GM12891 (cell line): Measurements from ENCODE around the gene EPHA1. TPM values are rescaled to one million over a fixed set of nuclear protein-coding genes. Genes with fewer than 3 reads are reported as not detected.

ENCODE experiments used
- DNase-seq: peaks from one replicate; pipeline ENCODE4 v3.0.0; 2011; ENCODE audit warnings: low spot score; ENCODE audit not compliant: insufficient read length
- FAIRE-seq: peaks from 2 replicates; lab custom pipeline; 2011; peaks lifted over from hg19 to GRCh38; lab: Jason Lieb, UNC
- PAX5 ChIP-seq: IDR thresholded peaks from 2 replicates; pipeline ENCODE4 v1.6.1; 2011; ENCODE audit warnings: low read length, moderate library complexity, mild to moderate bottlenecking; ENCODE audit not compliant: insufficient read depth, severe bottlenecking
- POLR2A ChIP-seq: IDR thresholded peaks from 2 replicates; pipeline ENCODE4 v1.6.1; 2011; ENCODE audit warnings: low read depth, low read length, control low read depth
- POLR2AphosphoS5 ChIP-seq: IDR thresholded peaks from 2 replicates; pipeline ENCODE4 v1.6.1; 2011; ENCODE audit warnings: low read depth, low read length, control low read depth
- POU2F2 ChIP-seq: IDR thresholded peaks from 2 replicates; pipeline ENCODE4 v1.6.1; 2011; ENCODE audit warnings: low read depth, mild to moderate bottlenecking, control low read depth, low read length, moderate library complexity
- SPI1 ChIP-seq: IDR thresholded peaks from 2 replicates; pipeline ENCODE4 v1.6.1; 2011; ENCODE audit warnings: low read depth, low read length, control low read depth
- TAF1 ChIP-seq: IDR thresholded peaks from 2 replicates; pipeline ENCODE4 v1.6.1; 2011; ENCODE audit warnings: low read depth, low read length, control low read depth
- polyA plus RNA-seq: library from polyadenylated mRNA; unstranded; fragments of >200 nt; gene quantifications from one replicate; pipeline ENCODE4 v1.2.1, GENCODE V29; 2012; ENCODE audit warnings: low read depth, missing spikeins, inconsistent platforms; ENCODE audit not compliant: missing spikeins

EPHA1 gene
- polyA plus RNA-seq, result 0.72 TPM

GRCh38 chr7:143408686-143409561, at the start of gene EPHA1:
Gene EPHA1, minus strand, starts transcription at chr7:143408856. Its CDS starts 51 bp downstream, at chr7:143408805.
- TF ChIP-seq POLR2A (no peak), SPI1 (no peak), POU2F2 (no peak), POLR2AphosphoS5 (no peak), PAX5 (no peak), TAF1 (no peak)
- FAIRE-seq (no peak), DNase-seq (no peak)

GRCh38 chr7:143458263-143458662, 49.6 kb upstream of the EPHA1 start:
- no peak for DNase-seq
- TF ChIP-seq TAF1 (no peak), POLR2A (no peak), POU2F2 (no peak), POLR2AphosphoS5 (no peak), PAX5 (no peak), SPI1 (no peak)
- no peak for FAIRE-seq

DNA sequence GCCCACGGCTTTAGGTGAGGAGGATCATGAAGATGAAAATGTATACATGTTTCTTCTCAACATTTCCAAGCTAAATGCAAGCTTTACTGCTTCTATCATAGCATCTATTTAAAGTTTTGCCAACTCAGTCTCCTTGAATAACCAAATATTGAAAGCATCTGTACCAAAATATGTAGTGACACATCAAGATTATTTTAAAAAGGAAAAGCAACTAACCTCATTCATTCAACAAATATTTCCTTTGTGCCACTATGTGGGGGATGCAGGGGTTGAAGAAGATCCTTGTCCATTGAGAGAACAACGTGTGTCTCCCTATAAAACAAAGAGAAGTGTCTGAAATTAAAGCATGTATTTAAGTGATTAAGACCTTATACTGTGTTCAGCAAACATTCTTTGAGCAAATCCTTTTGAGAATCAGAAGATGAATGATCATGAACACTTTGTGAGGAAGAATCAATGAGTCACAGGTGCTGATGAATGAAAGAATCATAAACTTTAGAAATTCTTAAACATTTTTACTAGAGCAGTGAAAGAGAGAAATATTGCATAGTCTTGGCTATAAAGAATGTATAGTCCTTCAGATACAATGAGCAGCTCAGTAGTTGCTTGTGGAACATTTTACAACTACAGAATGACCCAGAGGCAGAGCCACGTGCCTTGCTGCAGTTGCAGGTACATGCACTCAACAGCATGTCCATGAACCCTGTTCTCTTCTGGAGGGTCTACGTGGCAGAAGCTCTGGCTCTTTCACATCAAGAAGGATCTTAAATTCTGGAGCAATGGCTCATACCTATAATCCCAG, 48.5 kb upstream of the EPHA1 start:
- no peak for TF ChIP-seq POLR2A
- FAIRE-seq (no peak), DNase-seq (no peak)

GRCh38 chr7:143455942-143456341, 47.3 kb upstream of the EPHA1 start:
- DNase-seq (no peak), FAIRE-seq (no peak)
- TF ChIP-seq TAF1 (no peak), POU2F2 (no peak), PAX5 (no peak), POLR2A (no peak)

- DNase-seq, result no peak
- FAIRE-seq, result no peak
- no peak for TF ChIP-seq POLR2A
- no peak for TF ChIP-seq TAF1
- no peak for TF ChIP-seq POU2F2
- no peak for TF ChIP-seq PAX5
- no peak for TF ChIP-seq SPI1
- TF ChIP-seq POLR2AphosphoS5, result no peak
Measured at GRCh38 chr7:143455491-143455890, 46.8 kb upstream of the EPHA1 start.

- FAIRE-seq (no peak), DNase-seq (no peak)
- no peak for TF ChIP-seq PAX5
- no peak for TF ChIP-seq POLR2AphosphoS5
- TF ChIP-seq TAF1, result no peak
- no peak for TF ChIP-seq POU2F2
- no peak for TF ChIP-seq POLR2A
- TF ChIP-seq SPI1, result no peak
Measured at GRCh38 chr7:143454091-143454680, 45.5 kb upstream of the EPHA1 start.

- DNase-seq (no peak), FAIRE-seq (no peak)
- TF ChIP-seq TAF1 (no peak), POLR2AphosphoS5 (no peak), SPI1 (no peak), POU2F2 (no peak), POLR2A (no peak)
Measured at GRCh38 chr7:143452495-143452894, 43.8 kb upstream of the EPHA1 start.

GRCh38 chr7:143451746-143452145, 43.1 kb upstream of the EPHA1 start:
- DNase-seq (no peak), FAIRE-seq (no peak)
- TF ChIP-seq PAX5 (no peak), POU2F2 (no peak), SPI1 (no peak)

DNA sequence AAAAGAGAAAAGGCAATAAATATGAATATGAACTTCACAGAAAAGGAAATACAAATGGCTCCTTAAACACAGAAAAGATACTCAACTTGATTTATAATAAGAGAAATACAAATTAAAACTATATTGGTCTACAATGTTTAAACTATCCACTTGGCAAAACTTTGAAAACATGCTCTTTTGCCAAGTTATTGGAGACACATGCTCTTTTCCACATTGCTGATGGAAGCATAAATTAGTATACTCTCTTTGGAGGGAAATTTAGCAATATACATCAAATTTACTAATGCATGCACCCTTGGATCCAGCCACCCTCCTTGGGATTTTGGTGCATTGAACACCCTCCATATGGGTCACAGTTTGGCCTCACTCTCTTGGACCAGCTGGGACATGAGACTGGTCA, 42.5 kb upstream of the EPHA1 start:
- DNase-seq (no peak), FAIRE-seq (no peak)
- TF ChIP-seq POLR2AphosphoS5 (no peak), PAX5 (no peak), TAF1 (no peak), POU2F2 (no peak), SPI1 (no peak), POLR2A (no peak)
